Retinal pigment epithelial cell (primary cell): ENCODE results near the gene PCAT7.
"Not testable (repeated sequence)": the region's sequence is repeated elsewhere in the genome, so short reads cannot be mapped to it uniquely, and the experiment has no call there.

Experiments
- DNase-seq: peaks from one replicate; pipeline ENCODE4 v3.0.0-alpha.2; 2010; ENCODE audit warnings: low read depth
- H3K4me3 ChIP-seq: 2 replicates; pipeline ENCODE4 v1.5.1; 2011; ENCODE audit warnings: mild to moderate bottlenecking, low read length, control low read depth, moderate library complexity
- TF ChIP-seq, protein P1 (sequence below): conservative IDR thresholded peaks from 2 replicates; pipeline ENCODE4 v1.5.1; 2011; ENCODE audit warnings: low read depth, low read length, control low read depth, inconsistent platforms

The PCAT7 gene

DNA sequence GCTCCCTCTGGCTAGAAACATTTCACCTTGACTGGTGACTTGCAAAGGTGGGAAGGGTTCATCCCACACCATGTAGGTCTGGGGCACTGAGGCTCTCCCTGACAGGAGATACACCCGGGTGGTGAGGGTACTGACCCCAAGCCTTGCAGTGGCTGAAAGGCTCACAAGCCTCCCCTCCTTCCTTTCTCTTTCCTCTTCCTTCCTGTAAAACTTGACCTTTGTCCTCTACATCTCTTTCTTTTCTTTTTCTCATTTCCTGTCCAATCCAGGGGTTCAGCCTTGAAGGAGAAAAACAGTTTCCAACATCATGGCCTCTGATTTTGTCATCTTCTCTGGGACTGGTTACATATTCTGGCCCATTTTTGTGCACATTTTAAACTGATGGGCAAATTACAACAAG, 22.2 kb downstream of the PCAT7 start:
- no peak for DNase-seq
- TF ChIP-seq, protein P1, sequence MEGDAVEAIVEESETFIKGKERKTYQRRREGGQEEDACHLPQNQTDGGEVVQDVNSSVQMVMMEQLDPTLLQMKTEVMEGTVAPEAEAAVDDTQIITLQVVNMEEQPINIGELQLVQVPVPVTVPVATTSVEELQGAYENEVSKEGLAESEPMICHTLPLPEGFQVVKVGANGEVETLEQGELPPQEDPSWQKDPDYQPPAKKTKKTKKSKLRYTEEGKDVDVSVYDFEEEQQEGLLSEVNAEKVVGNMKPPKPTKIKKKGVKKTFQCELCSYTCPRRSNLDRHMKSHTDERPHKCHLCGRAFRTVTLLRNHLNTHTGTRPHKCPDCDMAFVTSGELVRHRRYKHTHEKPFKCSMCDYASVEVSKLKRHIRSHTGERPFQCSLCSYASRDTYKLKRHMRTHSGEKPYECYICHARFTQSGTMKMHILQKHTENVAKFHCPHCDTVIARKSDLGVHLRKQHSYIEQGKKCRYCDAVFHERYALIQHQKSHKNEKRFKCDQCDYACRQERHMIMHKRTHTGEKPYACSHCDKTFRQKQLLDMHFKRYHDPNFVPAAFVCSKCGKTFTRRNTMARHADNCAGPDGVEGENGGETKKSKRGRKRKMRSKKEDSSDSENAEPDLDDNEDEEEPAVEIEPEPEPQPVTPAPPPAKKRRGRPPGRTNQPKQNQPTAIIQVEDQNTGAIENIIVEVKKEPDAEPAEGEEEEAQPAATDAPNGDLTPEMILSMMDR = no peak
- no peak overlapping the region for H3K4me3 ChIP-seq

DNA sequence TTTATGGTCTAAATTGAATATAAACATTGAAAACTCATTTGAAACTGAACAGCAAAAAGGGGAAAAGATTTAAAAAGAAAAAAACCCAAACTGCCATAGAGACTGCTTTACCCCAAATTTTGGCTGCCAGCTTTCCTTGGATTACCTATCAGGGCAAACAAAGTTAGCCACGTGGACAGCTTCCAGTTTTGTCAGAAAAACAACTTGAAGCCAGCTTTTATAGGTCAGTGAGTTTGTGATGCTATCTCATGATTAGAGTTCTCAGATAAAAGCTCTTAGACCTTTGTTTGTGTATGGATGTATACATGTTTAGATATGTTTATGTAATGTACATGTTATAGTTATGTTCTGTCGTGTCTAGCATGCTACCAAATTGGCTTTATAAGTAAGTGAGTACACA, 22.7 kb downstream of the PCAT7 start:
- DNase-seq = no peak
- TF ChIP-seq, protein P1 = no peak
- no peak overlapping the region for H3K4me3 ChIP-seq

DNA sequence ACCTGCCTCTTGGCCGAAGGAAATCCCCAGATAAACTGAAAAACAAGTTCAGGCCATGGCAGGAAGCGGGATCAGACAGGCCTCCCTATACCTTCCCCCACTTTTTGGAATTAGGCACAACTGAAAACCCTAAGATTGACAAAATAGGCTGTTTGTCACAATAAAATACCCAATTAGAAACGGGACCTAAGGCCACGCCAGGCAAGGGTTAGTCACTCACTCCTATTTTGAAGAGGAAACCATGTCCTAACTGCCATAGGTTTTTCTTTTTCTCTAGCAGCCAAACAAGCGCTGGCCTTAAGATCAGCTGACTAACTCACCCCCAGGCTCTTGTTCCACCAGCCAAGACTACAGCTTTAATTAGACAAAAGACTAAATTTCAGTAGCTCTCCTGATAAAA, 26.8 kb downstream of the PCAT7 start:
- H3K4me3 ChIP-seq = no peak overlapping the region
- DNase-seq = no peak
- TF ChIP-seq, protein P1 = no peak

DNA sequence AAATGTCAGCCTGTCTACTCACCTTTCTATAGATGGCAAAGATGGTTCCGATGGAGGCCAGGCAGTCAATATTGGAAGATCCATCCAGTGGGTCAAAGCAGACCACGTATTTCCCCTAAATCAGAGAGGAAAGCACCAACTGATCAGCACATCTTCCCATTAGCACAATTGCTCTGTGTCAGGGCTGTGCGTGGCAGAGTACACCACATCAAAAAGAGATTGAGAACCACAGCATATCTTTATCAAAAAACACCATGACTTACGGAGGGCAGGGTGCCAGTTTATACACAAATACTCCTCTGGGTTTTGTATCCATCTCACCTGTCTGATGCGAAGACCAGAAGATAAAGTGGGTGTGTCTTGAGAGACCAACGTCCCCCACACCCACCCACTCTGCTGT, 29.7 kb downstream of the PCAT7 start:
- no peak for DNase-seq
- TF ChIP-seq, protein P1 = no peak

DNA sequence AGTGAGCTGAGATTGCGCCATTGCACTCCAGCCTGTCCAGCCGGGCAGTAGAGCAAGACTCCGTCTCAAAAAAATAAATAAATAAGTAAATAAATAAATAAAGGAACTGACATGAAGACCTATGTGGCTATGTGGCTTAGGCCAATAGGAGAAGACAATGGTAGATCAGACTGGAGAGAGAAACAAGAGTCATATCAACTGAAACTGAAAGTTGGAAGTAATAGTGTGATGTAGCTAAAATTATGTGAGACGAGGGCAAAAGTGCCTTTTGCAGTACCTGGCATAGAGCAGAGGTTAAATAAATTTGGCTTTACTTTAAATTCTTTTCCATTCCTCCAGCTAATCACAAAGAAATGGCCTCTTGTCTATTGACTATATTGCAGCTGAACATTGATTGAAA, 31.4 kb downstream of the PCAT7 start:
- DNase-seq = no peak
- TF ChIP-seq, protein P1 = no peak
- H3K4me3 ChIP-seq = no peak overlapping the region

More for the DNA sequence above, 29.7 kb downstream of the PCAT7 start:
- no peak overlapping the region for H3K4me3 ChIP-seq

DNA sequence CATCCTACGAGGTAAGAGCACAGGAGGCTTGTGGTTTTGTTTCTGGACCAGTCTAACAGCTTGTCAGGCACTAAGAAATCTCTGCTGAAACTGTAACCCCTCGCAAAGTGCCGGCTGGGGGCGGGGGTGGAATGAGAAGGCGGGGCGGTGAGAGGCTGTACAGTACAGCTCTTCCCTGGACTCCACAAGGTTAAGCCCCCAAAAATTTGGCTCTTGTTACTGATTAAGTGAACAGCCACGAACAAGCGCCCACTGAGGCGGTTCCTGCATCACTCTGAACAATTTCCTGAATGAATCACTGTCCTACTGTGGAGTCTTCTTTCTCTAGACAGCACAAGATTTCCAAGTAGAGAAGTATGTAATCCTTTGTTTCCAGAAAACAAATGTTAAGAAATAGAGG, 31.9 kb downstream of the PCAT7 start:
- DNase-seq = no peak
- TF ChIP-seq, protein P1 = no peak
- no peak overlapping the region for H3K4me3 ChIP-seq

DNA sequence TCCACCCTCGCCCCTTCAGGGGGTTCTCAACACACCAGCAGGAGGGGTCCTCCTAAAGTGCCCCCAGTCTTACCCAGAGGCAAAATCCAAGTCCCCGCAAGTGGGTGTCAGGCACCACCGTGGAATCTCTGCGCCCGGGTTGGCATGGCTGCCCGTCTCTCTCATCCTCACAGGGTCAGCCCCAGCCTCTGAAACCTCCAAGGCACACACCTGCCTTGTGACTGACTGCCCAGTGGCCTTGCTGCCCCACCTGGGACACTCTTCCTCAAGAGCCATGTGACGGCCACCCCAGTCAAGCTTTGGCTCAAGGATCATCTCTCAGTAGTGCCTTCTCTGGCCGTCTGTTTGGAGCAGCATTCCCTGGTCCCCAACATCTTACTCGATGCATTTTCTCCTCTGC, 33.8 kb downstream of the PCAT7 start:
- H3K4me3 ChIP-seq = no peak overlapping the region
- DNase-seq = no peak
- TF ChIP-seq, protein P1 = no peak

DNA sequence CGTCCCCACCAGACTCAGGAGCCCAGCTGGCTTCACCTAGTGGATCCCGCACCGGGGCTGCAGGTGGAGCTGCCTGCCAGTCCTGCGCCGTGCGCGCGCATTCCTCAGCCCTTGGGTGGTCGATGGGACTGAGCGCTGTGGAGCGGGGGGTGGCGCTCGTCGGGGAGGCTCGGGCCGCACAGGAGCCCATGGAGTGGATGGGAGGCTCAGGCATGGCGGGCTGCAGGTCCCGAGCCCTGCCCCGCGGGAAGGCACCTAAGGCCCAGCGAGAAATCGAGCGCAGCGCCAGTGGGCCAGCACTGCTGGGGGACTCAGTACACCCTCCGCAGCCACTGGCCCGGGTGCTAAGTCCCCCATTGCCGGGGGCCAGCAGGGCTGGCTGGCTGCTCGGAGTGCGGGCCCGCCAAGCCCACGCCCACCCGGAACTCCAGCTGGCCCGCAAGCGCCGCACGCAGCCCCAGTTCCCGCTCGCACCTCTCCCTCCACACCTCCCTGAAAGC, 36.2 kb downstream of the PCAT7 start:
- DNase-seq, H3K4me3 ChIP-seq: not testable (repeated sequence)
